ENCODE data around the gene TSPAN13.
"Not testable (repeated sequence)": the region's sequence is repeated elsewhere in the genome, so short reads cannot be mapped to it uniquely, and the experiment has no call there.

Gene TSPAN13

DNA sequence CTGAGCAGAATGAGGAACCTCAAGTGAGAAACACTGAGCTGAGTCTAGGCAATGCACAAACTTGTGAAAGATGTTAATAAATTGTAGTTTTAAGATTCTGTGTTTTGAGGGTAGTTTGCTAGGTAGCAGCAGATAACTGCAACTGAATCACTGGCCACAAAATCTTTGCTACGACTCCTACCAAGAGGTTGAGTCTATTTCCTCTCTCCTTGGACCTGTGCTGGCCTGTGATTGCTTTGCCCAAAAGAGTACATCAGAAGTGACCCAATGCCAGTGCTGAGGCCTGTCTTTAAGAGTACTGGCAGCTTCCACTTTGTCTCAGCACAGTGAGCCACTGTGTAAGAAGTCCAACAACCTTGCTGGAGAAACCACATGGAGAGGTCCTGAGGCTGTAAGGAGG is 11.9 kb upstream of the TSPAN13 start:
- no peak for DNase-seq

- DNase-seq: no peak
Measured at GRCh38 chr7:16742547-16742946, 11.0 kb upstream of the TSPAN13 start.

DNA sequence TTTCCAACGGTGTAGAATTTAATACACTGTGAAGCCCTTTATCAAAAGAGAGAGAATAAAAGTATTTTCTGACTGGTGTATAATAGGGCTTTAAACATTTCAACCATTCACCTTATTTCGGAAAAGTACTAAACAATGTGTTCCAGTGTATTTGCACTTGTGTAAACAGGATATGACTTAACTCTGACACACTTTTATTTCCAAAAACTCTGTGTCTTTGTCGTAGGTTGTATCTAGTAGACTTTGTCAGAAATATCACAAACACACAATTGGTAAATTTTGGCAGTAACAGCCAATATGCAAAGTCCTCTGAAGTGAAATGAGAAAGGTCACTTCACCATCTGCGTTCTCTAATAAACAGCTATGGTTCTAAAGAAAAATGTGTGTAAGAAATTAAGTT is 10.3 kb upstream of the TSPAN13 start:
- no peak for DNase-seq

- DNase-seq: no peak
Measured at GRCh38 chr7:16744518-16745250, 8.9 kb upstream of the TSPAN13 start.

GRCh38 chr7:16745645-16746044 is 7.9 kb upstream of the TSPAN13 start:
- no peak for DNase-seq

- no peak for DNase-seq
Measured at GRCh38 chr7:16747102-16747501, 6.5 kb upstream of the TSPAN13 start.

DNA sequence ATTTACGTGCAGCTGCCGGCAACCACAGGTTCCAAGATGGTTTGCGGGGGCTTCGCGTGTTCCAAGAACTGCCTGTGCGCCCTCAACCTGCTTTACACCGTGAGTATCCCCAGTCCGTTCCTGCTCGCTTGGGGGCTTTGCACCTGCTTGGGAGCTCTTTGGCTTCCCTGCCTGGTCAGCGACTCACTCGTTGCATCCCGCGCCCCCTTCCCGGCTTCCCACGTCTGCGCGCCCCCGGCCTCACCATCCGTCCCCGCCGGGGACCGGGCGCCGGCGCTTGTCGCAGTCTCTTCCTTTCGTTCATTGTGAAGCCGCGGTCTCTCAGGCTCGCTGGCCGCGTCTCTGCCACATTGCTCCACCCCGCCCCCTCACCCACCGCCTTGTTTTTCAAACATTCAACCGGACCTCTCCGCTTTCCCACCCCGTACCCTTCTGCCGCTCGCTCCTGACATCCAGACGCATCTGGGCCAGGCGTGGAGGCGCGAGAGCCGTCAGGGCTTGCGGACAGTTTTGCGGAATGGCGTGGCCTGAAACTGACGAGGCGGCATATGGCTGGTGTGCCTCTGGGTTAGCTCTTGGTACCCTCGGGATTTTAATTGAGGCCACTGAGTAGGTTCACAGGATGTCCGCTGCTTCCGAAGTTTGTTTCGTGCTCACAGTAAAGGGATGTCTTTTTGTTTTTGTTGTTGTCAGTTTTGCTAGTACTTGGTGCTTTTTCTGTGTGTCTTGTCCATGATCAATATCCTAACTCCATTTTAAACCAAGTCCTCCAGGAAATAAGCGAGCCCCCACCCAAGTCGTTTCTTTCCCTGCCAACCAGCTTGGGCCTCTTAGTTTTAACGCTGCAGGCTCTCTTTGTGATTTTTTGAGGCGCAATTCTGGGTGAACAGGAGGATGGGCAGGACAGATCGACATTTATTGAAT is 639 bp downstream of the TSPAN13 start:
- DNase-seq: no peak

- DNase-seq: no peak
Measured at GRCh38 chr7:16754856-16755317, 1.3 kb downstream of the TSPAN13 start.

GRCh38 chr7:16755397-16755796 is 1.8 kb downstream of the TSPAN13 start:
- DNase-seq: no peak

DNA sequence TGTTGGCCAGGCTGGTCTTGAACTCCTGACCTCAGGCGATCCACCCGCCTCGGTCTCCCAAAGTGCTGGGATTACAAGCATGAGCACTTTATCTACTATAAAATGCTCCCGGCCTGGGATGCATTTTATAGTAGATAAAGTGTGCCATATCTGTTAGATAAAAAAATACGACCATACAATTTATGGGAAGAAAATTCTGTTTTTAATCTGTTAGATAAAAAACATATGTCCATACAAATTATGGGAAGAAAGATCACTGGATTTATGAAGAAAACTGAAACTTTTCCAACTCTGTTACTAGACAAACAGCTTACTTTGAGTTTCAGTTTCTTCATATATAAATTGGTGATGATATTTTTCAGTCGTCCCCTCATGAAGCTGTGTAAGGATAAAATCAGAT is 4.5 kb downstream of the TSPAN13 start:
- DNase-seq: no peak

DNA sequence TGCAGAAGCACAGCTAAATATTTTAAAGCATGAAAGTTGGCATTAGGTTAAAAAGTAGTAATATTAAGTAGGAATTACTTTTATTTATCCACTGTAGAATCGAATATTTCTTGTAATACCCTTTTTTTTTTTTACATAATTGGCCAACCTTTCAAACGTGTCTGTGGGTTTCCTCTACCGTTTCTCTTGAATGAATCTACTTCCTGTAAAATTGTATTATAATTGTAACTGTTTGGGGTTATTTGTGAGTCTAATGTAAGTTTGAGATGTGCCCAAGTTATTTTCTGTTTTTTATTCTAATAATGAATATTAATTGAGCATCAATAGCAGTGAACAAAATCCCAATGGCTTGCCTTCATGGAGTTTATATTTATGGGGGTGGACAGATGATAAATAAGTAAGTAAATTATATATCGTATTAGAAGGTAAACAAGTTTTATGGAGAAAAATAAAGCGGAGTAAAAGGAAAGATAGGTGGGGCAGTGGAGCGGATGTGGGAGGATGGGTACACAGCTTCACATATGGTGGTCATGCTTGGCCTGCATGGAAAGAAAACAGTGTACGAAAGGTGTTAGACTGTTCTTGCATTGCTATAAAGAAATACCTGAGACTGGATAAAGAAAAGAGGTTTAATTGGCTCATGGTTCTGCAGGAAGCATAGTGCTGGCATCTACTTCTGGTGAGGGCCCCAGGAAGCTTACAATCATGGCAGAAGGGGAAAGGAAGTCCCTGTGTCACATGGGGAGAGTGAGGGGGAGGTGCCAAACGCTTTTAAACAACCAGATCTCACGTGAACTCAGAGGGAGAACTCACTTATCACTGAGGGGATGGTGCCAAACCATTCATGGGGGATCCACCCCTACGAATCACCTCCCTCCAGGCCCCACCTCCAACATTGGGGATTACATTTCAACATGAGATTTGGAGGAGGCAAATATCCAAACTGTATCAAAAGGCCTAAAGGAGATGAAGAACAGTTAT is 5.4 kb downstream of the TSPAN13 start:
- no peak for DNase-seq

- DNase-seq: no peak
Measured at GRCh38 chr7:16759840-16760239, 6.3 kb downstream of the TSPAN13 start.

DNA sequence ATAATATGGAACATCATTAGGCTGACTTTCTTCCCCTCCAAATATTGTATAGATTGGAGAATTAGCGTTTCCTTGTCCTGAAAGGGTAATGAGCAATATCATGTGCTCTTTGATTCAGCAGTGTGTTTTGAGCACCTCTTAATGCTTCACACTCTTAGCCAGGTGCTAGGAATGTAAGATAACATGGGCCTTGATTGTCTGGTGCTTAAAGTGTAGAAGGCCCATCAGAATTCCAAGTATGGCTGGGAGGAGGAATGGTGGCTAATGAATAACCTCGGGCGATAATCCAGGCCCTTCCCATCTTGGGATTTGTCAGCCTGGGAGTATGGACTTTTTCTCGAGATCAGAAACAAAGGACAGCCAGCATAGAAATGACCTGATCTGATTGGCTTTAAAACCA is 8.6 kb downstream of the TSPAN13 start:
- DNase-seq: no peak

DNA sequence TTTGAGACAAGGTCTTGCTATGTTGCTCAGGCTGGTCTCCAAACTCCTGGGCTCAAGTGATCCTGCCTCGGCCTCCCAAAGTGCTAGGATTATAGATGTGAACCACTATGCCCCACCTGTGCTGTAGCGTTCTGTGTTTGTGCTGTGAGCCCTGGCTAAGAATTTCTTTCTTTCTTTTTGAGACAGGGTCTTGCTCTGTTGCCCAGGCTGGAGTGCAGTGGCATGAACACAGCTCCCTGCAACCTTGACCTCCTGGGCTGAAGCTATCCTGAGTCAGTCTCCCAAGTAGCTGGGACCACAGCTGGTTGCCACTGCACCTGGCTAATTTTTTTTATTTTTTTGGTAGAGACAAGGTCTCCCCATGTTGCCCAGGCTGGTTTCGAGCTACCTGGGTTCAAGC is 11.4 kb downstream of the TSPAN13 start:
- DNase-seq: no peak

DNA sequence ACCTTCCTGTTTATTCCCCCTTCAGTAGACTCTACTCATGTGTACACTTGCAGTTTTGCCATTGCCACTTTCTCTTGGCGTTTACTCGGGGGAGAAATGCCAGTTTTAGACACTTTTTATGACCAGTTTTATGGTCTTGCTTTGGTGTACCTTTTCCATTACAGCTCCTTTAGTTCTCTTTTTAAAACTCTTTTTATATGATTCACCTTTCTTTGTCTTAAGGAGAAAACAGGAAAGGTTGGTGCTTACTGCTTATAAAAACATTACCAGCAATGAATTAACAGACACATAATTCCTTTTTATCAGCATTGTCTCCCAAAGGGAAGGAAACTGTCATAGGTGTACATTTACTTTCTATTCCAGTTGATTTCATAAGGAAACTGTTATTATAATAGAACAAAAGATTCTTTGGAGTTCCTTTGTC is 11.9 kb downstream of the TSPAN13 start:
- DNase-seq: no peak

- DNase-seq: not testable (repeated sequence)
Measured at GRCh38 chr7:16769994-16770393, 16.4 kb downstream of the TSPAN13 start.

GRCh38 chr7:16770657-16771329 is 17.2 kb downstream of the TSPAN13 start:
- no peak for DNase-seq

DNA sequence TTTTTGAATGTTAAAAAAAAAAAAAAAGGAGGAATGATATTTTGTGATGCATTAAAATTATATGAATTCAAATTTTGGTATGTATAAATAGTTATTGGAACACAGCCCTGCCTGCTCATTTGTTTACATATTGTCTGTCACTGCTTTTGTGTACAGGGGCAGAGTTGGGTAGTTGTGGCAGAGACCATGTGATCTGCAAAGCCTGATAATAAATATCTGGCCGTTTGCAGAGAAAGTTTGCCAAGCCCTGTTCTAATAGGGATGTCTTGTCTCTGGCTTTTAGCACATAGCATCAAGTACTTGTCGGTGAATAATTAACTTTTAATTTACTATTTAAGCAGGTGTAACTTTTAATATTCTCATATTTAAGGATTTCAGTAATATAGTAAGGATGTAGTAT is 19.8 kb downstream of the TSPAN13 start:
- no peak for DNase-seq

GRCh38 chr7:16773884-16774283 is 20.3 kb downstream of the TSPAN13 start:
- no peak for DNase-seq

GRCh38 chr7:16774294-16774693 is 20.7 kb downstream of the TSPAN13 start:
- DNase-seq: no peak

- no peak for DNase-seq
Measured at GRCh38 chr7:16774986-16775385, 21.4 kb downstream of the TSPAN13 start.

DNA sequence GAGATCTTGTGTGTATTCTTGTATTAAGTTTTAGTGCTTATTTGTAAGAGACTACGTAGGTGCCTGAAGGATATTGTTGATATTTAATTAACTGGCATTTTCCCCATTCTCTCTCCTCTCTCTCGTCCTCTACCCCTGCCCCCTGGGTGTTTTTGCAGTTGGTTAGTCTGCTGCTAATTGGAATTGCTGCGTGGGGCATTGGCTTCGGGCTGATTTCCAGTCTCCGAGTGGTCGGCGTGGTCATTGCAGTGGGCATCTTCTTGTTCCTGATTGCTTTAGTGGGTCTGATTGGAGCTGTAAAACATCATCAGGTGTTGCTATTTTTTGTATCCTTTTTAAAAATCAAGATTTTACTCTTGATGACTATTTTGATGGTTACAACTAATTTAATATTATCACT is 22.5 kb downstream of the TSPAN13 start:
- no peak for DNase-seq

Measured in T-helper 9 cell (primary cell).